Hypothalamus (tissue), 51 donors: ENCODE results near the gene TNC.

Source experiments
- DNase-seq, 51 donors: peaks; one replicate each; lab custom pipeline; 2025; lab: John Stamatoyannopoulos, UW

The TNC gene

GRCh38 chr9:115104908-115105307, 13.0 kb downstream of the TNC start:
- no peak for DNase-seq

- no peak for DNase-seq
Measured at GRCh38 chr9:115103746-115104477, 14.0 kb downstream of the TNC start.

DNA sequence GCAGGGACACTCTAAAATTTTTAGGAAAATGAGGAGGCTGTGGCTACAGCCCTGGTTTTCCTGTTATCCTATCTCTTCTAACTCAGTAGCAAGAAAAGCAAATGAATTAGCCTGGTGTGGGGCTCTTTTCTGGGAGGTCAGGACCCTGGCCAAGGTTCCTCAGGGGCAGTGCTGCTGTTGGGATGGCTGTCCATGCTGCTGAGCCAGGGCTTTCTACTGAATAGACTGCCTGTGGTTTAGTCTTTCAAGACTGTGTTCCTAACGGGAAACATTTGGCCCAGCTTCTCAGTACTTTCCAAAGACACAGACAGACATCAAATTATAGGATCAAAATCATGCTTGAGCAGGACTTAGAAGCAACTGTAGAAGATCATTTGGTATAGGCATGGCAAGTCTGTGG, 18.1 kb downstream of the TNC start:
- DNase-seq = peak in 20 of 51 donors; percentile 5 to 66 (median 40)

DNA sequence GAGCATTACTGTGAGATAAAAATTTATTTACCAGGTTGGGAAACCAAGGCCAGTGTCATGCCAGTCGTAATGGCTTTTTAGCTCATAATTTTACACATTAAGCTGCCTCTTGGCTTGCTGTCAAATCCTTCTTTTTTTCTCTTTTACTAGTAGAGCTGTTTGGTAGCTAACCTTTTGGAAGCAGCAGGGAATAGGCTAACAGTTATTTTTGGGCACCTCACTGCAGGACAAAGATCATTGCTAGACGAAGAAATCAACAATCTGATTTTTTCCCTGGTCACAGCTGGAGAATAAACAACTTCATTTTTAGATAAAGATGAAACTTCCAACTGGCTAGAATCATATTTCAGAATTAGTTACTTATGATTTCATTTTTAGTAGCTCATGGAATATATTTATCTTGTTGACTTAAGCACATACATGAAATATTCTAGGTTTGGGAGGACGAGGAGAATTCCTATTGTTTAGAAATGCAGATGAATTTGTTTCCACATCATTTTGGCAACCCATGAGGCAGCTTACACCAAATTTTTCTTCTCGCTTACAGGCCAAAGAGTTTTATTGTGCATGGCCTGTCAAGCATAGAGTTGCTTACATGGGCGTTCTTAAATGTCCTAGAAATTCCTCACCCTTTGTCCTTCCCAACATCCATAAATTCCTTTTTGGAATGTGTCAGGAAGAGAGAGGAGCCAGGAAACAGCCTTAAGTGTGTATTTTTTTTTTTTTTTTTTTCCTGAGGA, 19.6 kb downstream of the TNC start:
- no peak for DNase-seq

DNA sequence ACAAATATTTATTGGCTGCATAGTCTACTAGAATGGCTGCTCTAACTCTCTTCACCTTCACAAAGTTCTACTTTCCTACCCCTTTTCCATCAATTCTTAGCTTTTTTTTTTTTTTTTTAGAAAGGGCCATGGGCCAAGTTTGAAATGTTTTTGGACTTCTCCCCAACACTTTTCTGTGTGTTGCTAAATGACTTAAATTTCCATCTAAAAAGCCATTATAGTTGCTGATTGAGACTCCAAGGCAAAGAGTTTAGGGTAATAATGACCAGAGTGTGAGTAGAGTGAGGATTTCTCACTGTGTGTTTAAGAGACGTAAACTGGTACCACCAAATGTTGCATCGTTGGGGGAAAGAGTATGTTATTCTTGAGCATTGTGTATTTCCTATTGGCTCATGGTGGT, 24.4 kb downstream of the TNC start:
- DNase-seq = no peak

GRCh38 chr9:115090486-115090885, 27.5 kb downstream of the TNC start:
- DNase-seq = no peak

DNA sequence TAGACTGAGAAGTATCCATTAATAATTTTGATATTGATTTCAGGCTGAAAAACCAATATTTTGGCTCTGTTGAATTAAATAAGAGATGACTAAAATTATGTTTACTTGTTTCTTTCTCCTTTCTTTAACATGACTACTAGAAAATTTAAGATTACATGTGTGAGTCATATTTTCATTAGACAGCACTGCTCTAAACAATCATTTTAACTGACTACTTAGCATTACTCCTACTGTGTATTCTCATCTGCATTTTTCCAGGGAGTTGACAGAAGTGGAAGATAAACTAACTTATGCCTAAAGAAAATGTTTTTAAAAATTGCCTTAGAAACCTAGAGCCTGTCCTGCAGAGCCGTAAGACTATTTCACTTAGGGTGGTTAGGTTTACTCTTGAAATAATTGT, 29.1 kb downstream of the TNC start:
- no peak for DNase-seq

GRCh38 chr9:115086886-115087285, 31.1 kb downstream of the TNC start:
- DNase-seq = peak in 1 of 51 donors; percentile 10

DNA sequence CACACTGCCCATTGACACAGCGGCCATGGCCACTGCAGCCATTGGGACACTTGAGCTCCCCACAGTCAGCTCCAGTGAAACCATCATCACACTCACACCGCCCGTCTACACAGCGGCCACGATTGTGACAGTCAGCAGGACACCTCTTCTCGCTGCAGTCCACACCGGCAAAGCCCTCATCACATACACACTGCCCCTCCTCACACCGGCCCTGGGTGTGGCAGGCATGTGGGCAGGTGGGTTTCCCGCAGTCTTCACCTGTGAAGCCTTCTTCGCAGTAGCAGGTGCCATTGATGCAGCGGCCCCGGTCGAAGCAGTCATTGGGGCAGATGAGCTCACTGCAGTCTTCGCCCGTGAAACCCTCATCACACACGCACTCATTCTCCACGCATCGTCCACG, 31.5 kb downstream of the TNC start:
- no peak for DNase-seq

DNA sequence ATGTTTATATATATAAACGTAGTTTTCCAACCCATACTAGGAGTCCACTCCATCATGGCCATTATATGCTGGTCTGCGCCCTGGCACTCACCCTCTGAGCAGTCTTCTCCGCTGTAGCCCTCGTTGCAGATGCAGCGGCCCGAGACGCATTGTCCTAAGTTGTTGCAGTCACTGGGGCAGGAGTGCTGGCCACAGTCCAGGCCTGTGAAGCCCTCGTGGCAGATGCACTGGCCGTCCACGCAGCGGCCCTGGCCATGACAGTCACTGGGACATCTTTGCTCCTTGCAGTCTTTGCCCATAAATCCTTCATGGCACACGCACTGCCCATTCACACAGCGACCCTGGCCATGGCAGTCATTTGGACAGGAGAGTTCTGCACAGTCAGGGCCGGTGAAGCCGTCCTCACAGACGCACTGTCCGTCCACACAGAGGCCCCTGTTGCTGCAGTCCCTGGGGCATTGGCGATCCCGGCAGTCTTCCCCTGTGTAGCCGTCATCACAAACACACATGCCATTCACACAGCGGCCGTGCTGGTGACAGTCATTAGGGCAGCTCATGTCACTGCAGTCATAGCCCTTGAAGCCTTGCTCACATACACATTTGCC, 32.1 kb downstream of the TNC start:
- peak in 14 of 51 donors; percentile 4 to 33 (median 12) for DNase-seq

GRCh38 chr9:115084709-115085108, 33.2 kb downstream of the TNC start:
- DNase-seq = no peak

- no peak for DNase-seq
Measured at GRCh38 chr9:115084157-115084556, 33.8 kb downstream of the TNC start.

DNA sequence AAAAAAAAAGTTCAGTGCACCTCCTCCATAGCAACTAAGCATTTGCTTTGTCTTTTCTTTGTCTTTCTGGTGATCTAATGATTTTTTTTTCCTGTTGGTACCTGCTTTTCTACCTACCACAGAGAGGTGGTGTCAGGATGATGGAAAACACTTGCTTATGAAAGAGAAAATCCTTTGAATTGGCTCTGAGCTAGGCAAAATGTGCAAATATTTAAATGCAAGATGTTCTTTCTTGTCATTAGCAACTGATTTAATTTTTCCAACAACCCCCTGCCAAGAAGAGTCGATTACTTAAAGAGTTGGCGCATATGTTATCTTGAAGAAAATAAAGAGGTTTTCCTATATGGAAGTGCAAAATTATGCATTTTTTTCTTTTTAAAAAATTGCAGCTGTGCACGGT, 37.7 kb downstream of the TNC start:
- no peak for DNase-seq

DNA sequence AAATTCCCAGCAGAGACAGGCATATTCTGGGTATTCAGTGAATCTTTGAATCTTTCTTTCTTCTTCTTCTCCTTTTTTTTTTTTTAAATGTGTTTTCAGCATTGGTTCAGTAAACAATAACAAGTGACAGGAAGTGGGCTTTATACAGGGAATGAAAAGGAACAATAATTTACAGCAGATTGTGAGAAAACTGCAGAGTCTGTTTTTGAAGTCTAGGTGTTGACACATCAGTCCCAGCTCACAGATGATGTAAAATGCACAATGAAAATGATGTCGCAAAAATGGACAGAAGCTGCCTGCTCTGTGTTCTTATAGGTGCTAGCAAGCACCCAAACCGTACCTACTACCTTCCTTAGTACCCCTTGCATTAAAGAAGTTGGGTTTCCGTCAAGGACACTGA, 38.8 kb downstream of the TNC start:
- DNase-seq = no peak

- DNase-seq = no peak
Measured at GRCh38 chr9:115073456-115073855, 44.5 kb downstream of the TNC start.

DNA sequence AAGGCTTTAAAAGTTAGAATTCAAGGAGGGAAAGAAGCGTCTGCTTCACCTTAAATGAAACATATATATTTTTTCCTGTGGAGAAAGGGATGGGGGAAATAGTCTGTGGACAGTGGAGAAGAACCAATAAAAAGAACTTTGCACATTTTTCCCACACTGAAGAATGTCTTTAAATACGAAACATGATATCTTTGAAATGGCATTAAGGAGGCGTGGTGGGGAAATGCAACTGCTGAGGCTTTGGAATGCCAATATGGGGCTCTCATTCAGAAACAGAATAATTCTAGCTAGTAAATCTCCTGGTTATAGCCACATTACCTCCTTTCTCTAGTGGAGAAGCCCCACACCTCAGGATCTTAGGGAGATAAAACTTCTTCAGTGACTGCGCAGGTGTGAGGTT, 46.8 kb downstream of the TNC start:
- DNase-seq = no peak

GRCh38 chr9:115069771-115070170, 48.2 kb downstream of the TNC start:
- DNase-seq = no peak

GRCh38 chr9:115069302-115069701, 48.7 kb downstream of the TNC start:
- no peak for DNase-seq

GRCh38 chr9:115068031-115068430, 49.9 kb downstream of the TNC start:
- no peak for DNase-seq

GRCh38 chr9:115063058-115063845, 54.7 kb downstream of the TNC start:
- DNase-seq = no peak

DNA sequence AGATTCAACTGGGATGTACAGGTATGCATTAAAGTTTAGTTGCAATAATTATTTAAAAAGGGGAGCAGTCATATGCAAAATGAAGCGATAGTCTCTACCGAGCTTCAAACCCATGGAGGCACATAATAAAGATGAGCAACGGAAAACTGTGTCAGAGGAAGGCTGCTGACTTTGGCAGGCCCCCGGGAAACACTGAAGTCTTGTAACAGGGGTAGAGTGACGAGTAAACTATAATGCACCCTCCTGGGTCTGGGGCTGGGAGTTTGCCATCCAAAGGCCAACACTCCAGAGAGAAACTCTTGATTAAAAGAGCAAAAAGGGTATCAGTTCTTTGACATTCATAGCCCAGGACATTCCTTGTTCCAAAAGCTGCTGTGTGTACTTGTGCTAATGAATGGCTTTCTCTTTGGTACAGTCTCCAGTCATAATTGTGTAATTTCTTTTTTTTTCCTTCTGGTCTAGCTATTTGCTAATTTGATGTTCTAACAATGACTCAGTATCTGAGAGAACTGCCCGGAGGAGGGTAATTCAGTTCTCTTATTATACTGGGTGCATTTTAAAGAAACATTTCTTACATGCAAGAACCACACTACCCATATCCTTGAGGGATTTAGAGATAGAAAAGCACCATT, 59.2 kb downstream of the TNC start:
- DNase-seq = no peak
